COLO829 (cell line): Measurements from ENCODE around the gene TDRD10.

ENCODE experiments used
- DNase-seq: peaks from one replicate; pipeline ENCODE4 v3.0.0; 2012; ENCODE audit warnings: low spot score

The TDRD10 gene

DNA sequence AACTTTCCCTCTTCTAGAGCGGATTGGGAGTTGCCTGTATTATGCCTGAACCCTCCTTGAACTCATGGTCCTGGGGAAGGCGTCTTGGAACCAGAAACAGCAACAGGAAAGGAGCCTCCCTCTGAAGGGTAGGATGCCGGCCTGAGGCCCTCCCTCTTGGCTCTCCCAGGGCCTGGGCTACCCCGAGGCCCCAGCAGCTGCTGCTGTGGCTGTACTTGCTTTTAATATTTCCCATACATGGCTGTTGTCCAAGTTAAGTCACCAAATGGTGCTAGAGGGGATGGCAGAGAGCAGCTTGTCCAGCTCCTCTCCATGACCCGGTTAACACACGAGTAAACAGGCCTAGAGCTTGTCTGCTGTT lies 76.0 kb downstream of the TDRD10 start:
- DNase-seq = no peak

DNA sequence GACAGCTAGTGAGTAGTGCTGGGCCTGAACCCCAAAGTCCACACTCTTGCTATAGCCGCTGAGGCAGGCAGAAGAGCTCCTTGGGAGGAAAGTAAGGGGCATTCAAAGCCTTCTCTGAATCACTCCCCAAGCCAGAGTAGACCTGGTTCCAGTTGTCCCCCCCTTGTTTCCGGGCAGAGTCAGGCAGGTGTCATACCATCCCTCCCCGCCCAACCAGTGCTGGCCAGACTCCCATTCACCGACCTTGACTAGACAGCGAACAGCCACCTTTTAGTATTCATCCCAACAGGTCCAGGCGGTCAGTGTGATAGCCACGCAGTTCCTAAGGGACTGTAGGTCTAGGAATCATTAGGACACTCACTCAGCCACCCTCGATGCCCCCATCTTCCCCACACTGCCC lies 77.4 kb downstream of the TDRD10 start:
- DNase-seq = no peak

DNA sequence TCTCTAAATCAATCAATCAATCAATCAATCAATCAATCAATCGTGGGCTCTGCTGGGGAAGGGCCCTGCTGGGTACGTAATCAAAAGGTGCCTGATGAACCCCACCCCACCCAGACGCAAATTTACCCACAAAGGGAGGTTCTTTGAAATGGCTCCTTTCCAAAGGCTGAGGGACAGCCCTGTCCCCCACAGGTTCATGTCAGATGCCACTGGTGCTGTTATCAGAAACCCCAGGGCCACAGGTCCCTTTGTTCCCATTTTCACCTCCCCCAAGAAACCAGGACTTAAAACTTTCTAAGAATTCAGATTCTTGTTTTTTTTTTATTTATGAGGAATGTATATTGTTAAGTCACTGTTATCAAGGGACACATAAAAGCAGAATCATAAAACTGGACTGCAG lies 79.7 kb downstream of the TDRD10 start:
- DNase-seq = no peak

- DNase-seq = no peak
These were observed 80.9 kb downstream of the TDRD10 start for GRCh38 chr1:154582885-154583284.

- DNase-seq = no peak
These were observed 81.8 kb downstream of the TDRD10 start for GRCh38 chr1:154583773-154584172.

DNA sequence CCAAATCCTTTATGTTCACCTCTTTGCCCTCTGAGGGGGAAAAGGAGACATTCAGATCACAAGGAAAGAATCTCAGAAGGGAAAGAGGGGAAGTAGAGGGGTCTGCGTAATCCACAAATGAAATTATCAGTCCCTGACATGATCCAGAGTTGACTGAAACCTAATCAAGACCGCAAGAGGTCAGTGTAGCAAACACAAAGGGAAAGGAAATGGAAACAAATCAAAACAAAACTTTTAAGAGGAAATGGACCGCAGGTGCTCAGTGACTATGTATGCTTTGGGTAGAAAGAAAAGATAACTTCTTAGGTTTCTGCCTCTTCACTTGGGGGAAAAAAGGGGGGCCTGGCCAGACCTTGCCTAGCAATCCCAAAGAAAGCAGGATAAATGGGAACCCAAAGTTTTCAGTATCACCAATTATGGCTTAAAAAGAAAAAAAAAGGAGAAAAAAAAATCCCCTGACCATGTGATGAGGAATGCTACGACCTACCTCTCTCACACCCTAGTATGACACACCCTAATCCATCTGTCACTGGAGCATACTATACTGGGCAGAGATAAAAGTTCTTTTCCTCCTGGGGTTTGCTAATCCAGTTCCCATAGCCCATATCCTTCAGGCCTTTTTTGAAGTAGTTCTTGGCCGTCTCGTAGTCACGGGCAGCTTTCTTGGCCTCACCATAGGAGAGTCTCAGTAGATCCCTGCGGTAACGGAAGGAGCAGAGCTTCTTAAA lies 82.4 kb downstream of the TDRD10 start:
- DNase-seq = no peak

DNA sequence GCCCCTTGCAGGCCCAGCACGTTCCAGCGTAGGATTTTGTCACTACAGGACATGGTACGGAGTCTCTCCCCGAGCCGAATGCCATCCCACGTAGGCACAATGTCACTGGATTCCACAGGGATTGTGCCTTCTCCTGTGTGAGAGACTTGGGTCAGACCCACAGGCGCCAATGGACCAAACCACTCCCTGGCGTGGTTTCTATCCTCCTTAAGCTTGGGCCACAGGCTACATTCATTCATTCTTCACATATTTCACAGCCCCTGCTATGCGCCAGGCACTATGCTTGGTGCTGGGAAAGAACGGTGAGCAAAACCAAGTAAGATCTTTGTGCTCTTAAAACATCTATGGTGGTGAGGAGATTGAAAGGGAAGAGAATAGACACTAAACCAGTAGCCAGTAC lies 84.2 kb downstream of the TDRD10 start:
- DNase-seq = no peak

DNA sequence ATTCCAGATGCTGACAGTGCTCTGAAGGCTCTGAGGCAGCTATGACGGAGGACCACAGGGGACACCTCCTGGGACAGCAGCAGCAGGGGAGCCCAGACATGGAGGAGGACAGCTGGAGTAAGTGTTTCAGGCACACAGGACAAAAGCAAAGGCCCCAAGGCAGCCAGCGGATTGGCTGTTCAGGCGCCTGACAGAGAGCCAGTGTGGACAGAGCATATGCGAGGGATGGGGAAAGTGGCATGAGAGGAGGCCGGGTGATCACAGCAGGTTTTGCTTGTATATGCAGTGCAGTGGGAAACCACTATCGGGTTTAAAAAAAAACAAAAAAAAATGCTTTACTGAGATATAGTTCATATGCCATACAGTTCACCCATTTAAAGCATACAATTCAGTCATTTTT lies 84.6 kb downstream of the TDRD10 start:
- no peak for DNase-seq

DNA sequence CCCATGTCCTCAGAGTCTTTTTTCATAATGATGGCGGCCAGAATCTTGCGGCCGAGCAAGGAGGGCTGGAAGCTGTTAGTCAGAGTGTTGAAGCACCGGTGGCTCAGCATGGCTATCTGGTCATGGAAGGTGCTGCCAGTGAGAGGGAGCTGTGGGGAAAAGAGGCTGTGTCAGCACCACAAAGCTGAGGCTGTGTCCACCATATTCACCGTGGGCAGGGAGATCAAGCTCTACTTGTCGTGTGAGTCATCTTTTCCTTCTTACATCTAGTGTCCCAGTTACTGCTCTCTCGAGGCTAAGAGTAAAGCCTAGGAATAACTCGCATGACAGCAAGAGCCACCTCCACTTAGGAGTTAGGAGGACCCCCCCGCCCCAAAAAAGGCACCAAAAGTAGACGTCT lies 87.8 kb downstream of the TDRD10 start:
- DNase-seq = no peak

DNA sequence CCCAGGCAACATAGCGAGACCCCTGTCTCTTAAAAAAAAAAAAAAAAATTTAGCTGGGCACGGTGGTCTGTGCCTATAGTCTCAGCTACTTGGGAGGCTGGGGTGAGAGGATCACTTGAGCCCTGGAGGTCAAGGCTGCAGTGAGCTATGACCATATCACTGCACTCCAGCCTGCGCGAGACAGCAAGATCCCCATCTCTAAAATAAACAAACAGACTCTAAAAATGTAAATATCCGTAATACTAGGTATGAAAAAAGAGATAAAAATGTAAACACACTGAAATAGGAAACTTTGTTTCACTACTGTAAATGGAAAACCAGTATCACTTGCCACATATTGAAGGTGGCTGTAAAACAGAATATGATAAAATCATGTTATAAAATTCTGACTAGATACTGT lies 88.7 kb downstream of the TDRD10 start:
- no peak for DNase-seq

DNA sequence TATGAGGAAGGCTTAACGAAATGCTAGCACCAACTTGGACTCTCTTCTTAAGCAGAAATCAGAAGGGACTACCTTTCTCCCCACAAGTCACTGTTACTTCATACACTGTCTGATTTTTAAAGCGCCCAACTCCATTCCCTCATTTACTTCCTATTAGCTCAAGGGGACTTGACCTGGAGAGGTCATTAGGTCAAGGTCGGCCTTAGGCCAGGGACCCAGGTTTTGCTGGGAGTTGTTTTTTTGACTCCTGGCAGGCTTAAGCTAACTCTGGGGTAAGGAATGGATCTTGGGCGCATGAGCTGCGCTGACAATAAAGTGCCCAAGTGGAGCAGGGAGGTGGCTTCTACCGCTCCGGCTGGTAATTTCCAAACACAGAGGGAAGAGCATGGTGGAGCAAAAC lies 89.2 kb downstream of the TDRD10 start:
- no peak for DNase-seq

DNA sequence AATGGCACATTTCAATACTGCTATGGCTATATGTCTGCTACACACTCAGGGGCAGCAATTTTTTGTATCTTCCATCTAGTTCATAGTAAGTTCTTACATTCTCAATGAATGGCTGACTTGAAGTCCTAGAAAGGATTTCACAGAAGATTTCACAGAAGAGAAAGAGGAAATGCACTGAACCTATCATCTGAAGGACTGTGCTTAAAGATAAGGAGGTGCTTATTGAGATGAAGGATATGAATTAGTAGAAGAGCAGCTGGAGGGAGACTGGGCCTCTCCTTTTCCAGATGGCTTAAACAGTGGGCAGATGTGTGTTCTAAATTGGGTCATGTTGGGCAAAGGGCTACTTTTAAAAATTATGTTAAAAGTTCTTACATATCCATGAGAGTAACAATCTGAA lies 91.4 kb downstream of the TDRD10 start:
- DNase-seq = no peak

GRCh38 chr1:154594811-154595210 lies 92.8 kb downstream of the TDRD10 start:
- no peak for DNase-seq

DNA sequence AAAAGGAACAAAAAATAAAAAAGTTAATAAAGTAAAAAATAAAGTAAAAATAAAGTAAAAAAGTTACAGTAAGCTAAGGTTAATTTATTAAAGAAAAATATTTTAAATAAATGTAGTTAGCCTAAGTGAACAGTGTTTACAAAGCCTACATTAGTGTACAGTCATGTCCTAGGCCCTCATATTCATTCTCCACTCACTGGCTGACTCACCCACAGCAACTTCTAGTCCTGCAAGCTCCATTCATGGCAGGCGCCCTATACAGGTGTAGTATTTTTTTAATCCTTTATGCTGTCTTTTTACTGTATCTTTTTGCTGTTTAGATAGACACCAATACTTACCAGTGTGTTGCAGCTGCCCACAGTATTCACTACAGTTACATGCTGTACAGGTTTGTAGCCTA lies 93.6 kb downstream of the TDRD10 start:
- no peak for DNase-seq
